Fibroblast of pulmonary artery (primary cell): ENCODE measurements around the gene ARMC2.
A peak's percentile ranks its signal among the peaks of the same experiment; 100 is the strongest.

Experiments used
- DNase-seq: peaks from one replicate; pipeline ENCODE4 v3.0.0-alpha.2; 2010; ENCODE audit warnings: low read depth
- H3K4me3 ChIP-seq: replicated peaks from 2 replicates; pipeline ENCODE4 v1.5.1; 2011; ENCODE audit warnings: low read depth, mild to moderate bottlenecking, control low read depth, low read length, moderate library complexity
- CTCF ChIP-seq: IDR thresholded peaks from 2 replicates; pipeline ENCODE4 v1.5.1; 2011; ENCODE audit warnings: mild to moderate bottlenecking, control low read depth, low read length, inconsistent platforms; ENCODE audit errors: missing control alignments

ARMC2 gene

DNA sequence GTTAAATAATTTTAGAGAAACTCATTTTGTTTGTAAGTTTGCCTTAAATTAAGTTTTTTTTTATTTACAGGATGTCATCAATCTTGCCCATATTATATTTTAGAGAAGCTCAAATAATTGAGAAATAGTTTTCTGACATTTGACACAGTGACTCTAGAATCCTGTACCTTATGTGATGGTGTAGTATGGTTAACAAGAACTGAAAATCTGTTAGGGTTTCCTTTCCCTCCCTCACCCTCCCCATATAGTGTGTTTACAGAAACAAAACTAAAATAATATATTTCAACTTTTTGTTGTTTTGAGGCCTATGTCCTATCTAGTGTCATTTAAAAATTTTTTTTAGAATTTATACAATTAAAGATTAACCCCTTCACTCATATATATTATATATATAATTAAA, 154.7 kb downstream of the ARMC2 start:
- no peak for DNase-seq
- no peak for TF ChIP-seq CTCF
- H3K4me3 ChIP-seq = no peak overlapping the region

DNA sequence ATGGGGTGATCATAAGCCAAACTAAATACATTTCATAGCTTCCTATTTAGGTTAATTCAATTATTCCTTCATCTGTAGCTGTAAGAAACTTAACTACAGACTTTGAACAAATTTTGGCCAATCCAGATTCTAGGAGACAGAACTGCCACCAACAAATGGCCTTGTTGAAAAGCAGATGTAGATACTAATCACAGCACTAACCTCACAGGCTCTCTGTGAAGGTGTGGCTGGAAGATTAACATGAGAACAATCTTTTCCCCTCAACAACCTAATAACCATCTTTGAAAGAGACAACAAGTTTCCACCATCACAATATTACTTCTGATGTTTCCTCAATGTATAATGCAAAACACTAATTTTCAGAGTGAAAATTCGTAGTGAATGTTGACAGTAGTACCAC, 158.6 kb downstream of the ARMC2 start:
- H3K4me3 ChIP-seq = peak overlapping the region; percentile 17
- no peak for DNase-seq
- TF ChIP-seq CTCF = no peak

- no peak for DNase-seq
- H3K4me3 ChIP-seq = peak overlapping the region; percentile 75
- no peak for TF ChIP-seq CTCF
Observed at GRCh38 chr6:109007521-109007920, 159.3 kb downstream of the ARMC2 start.

GRCh38 chr6:109008054-109008453, 159.8 kb downstream of the ARMC2 start:
- H3K4me3 ChIP-seq = peak overlapping the region; percentile 75
- no peak for DNase-seq
- TF ChIP-seq CTCF = no peak

- peak; percentile 63 for DNase-seq
- no peak for TF ChIP-seq CTCF
- H3K4me3 ChIP-seq = peak overlapping the region; percentile 75
Observed at GRCh38 chr6:109008537-109009235, 160.5 kb downstream of the ARMC2 start.

- peak; percentile 86 for DNase-seq
- no peak for TF ChIP-seq CTCF
- H3K4me3 ChIP-seq = peak overlapping the region; percentile 75
Observed at GRCh38 chr6:109009236-109009961, 161.2 kb downstream of the ARMC2 start.
